GM18526 (cell line): ENCODE results near the gene TRMT61A.

ENCODE experiments used
- POLR2A ChIP-seq: IDR thresholded peaks from 3 replicates; pipeline ENCODE4 v1.6.1; 2011; ENCODE audit not compliant: insufficient read length; ENCODE audit errors: extremely low read depth

Gene TRMT61A

GRCh38 chr14:103535891-103536565 lies 7.0 kb downstream of the TRMT61A start:
- no peak for TF ChIP-seq POLR2A

DNA sequence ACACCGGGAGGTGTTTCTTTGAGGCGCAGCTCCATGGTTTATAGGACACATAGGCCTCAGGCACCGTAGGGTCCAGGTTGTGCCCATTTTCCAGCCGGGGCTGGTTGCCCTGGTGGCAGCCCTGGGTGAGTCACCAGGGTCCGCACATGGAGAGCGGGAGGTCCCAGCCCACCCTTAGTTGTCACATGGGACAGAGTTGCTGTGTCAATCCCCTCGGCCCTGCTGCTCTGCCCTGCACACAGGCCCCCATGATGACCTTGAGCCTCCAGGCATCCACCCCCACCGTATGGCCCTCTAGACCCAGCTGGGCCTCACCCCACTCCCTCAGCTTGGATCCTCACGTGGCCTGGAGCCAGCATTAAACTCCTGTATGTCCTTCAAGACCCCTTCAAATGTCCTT lies 7.7 kb downstream of the TRMT61A start:
- TF ChIP-seq POLR2A, result no peak

DNA sequence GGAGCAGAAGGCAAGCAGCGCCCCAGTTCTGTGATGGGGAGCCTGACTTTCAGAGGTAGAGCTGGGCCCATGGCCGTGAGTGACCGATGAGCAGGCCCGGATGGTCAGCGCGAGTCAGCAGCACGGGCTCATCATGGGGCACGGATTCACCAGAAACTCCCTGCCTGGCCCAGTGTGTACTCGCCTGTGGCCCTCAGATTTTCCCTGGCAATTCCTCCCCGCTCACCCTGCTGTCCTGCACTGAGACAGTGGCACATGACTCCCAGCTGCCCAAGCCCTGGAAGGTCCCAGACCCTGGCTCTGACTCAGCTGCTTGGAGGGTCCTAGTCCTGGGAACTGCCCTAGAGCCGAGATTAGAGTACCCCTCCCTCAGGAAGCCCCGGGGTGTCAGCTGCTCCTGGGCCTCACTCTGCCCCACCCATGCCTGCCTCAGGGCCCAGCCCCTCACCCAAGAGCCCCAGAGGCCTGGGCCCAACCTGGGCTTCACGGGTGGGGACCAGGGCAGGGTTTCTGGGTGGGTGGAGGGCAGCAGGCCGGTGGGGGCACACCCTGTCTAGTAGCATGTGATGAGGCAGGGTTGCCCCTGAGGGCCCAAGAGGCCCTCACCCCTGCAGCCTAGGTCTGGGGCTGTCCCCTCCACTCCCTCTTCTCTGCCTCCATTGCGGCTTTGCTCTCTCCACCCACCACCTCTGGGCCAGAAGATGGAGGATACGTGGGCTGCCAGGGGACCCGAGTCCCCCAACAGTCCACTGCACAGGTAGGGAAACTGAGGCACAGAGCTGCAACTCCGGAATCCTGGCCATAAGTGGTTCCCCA lies 8.4 kb downstream of the TRMT61A start:
- no peak for TF ChIP-seq POLR2A

DNA sequence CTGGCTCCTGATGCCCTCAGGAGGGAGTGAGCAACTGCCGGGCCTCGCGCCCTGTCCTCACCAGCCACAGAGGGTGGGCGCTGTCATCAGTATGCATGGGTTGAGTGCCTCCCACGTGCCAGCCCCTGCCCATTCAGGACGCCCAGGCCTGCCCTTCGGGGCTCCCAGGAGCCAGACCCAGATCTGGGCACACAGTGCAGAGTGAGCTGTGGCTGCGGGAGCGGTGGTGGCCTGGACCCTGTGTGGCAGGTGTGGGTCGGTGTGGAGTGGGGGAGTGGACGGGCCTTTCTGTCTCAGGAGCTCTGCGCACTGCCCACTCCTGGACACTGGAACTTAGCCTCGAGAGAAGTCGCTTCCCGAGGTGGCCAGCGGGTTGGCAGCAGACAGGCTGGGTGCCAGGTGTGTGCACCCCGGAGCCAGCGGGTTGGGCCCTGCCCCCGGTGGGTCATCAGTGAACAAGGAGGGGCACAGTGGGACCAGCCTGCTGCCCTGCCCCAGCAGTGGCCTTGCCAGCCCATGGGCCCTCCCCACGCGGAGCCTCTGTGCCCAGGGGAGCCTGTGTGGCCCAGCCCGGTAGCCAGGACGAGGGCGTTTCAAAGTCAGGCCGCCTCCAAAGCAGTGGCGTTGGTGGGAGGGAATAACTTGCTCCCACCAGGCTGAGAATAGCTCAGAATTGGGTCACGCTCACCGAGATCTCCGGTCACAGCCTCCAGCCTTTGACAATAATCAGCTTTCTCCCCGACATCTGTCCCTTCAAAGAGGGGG lies 9.5 kb downstream of the TRMT61A start:
- no peak for TF ChIP-seq POLR2A

DNA sequence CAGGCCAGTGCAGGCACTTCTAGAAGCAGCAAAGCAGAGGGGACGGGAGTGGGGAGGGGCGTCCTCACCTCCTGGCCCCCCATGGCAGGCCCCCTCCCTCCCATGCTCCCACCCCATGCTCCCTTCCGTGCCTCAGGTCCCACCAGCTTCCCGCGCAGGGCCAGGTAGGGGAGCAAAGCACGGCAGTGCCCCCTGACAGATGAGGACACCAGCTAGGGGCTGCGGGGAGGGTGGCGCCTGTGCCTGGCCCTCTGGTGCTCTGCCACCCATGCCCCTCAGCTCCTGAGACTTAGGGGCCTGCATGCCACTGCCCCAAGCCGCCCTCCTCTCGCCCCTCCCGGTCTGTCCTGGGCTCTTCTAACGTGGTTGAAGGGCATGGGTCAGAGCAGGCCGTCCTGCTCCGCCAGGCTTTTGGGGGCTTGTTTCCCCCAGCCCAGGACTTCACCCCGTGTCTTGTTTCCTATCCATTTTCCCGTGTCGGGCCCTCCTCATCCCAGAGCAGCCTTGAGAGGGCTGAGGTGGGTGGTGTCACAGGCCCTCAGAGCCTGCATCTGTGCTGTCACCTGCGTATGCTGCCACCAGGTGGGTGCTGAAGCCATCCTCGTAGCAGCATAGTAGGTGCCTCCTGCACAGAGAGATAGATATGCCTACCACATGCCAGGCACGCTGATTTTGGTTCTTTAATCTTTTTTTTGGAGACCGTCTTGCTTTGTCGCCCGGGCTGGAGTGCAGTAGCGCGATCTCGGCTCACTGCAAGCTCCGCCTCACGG lies 10.2 kb downstream of the TRMT61A start:
- TF ChIP-seq POLR2A, result no peak

- TF ChIP-seq POLR2A, result no peak
Measured at GRCh38 chr14:103540821-103541708, 12.1 kb downstream of the TRMT61A start.

- TF ChIP-seq POLR2A, result no peak
Measured at GRCh38 chr14:103541709-103542604, 13.0 kb downstream of the TRMT61A start.

GRCh38 chr14:103542605-103543088 lies 13.7 kb downstream of the TRMT61A start:
- TF ChIP-seq POLR2A, result no peak

- no peak for TF ChIP-seq POLR2A
Measured at GRCh38 chr14:103543140-103543539, 14.1 kb downstream of the TRMT61A start.

- no peak for TF ChIP-seq POLR2A
Measured at GRCh38 chr14:103543721-103544387, 14.9 kb downstream of the TRMT61A start.

- TF ChIP-seq POLR2A, result no peak
Measured at GRCh38 chr14:103544388-103545218, 15.6 kb downstream of the TRMT61A start.

DNA sequence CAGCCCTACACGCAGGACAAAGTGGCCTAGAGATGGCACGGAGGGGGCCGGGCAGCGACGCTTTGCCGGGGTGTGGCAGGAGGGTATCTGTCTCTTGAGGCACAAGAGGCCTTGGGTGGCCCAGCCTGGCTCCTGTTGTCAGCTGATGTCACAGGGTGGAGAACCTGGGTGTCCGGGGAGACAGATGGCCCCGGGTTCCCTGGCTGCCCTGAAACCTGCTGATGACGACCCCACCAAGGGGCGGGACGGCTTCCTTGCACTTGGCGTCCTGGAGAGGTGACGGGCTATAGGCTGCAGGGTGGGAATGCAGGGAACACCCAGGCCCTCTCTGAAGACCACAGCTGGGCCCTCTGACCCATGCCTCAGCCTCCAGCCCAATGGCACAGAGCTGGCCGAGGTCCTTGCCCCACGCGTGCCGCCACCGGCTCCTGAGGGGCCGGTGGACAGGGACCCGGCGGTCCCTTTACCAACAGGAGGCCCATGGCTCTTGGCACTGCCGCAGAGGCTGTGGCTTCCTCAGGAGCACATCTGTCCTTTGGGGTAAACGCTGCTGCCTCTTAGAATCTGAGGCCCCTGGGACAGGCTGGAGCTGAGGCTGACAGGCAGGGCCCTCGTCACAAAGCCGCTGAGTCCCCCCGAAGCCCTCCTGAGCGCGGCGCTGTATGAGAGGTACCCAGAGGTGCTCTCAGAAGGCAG lies 16.4 kb downstream of the TRMT61A start:
- no peak for TF ChIP-seq POLR2A
